ENCODE measurements around the gene MAPK13. TPM values are rescaled to one million over a fixed set of nuclear protein-coding genes. Genes with fewer than 3 reads are reported as not detected.

The MAPK13 gene
- total RNA-seq, 1 experiment from 2014 or later = 146 TPM

DNA sequence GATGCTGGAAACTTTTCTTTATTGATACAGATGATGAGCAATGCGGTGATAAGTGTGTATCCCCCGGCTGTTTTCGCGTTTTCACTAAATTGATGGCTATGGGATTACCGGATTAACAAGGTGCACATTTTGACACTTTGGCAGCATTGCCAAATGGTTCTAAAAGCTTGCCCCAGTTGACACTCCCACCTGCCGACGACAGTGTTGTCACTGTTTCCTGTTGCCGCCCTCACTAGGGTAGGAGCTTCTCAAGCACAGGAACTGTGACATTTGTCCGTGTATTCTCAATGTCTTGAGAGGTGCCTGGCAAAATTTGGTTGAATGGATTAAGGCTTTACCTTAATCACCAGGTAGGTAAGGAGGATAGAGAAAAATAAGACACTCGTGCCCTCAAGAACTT lies 9.8 kb upstream of the MAPK13 start:
- Histone ChIP-seq H3K79me2 (ENCODE audit: low read depth) (no peaks in the 10 kb centered on the region), H3K4me1 (replicated peaks; ENCODE audit: insufficient read depth) (peaks cover 66% of the 10 kb centered on the region), H2AFZ (no peak overlapping the region), H4K20me1 (ENCODE audit: insufficient read depth) (no peaks in the 10 kb centered on the region), H3K9me3 (ENCODE audit: insufficient read depth, low read depth) (no peaks in the 10 kb centered on the region), H3K36me3 (ENCODE audit: low read depth) (no peaks in the 10 kb centered on the region), H3K9me2 (ENCODE audit: insufficient read depth) (no peaks in the 10 kb centered on the region; the same call in 1 of the 2 replicates), H3K4me3 (0 out of 2 replicates have a peak overlapping the region, but pooled peaks have one; percentile 14), H3K27me3 (ENCODE audit: insufficient read depth, low read depth) (no peaks in the 10 kb centered on the region), H3F3A (ENCODE audit: insufficient read depth, low read depth) (peaks cover 56% of the 10 kb centered on the region), H3K4me2 (peak overlapping the region; percentile 66), H3K27ac (peak overlapping the region; percentile 55)
- POLR2A ChIA-PET (ENCODE audit: unreplicated experiment) = interaction anchor here (0.5 kb wide), 1 partner anchor 75 kb away, joined by 3 read pairs; no protein-coding TSS in a partner anchor
- intact Hi-C loops (cut with micrococcal nuclease; ENCODE audit: unreplicated experiment) = loop anchor here (2.0 to 5.0 kb wide), 2 partner anchors 182 to 240 kb away; no protein-coding TSS in a partner anchor
- DNase-seq = peak in 1 of 2 experiments; percentile 31
- BruUV-seq (replicated peaks) = no TSS peak
- no peak for TF ChIP-seq EZH2 (IDR thresholded peaks at IDR 0.05; ENCODE audit: low read depth)
- TF ChIP-seq, protein P1, sequence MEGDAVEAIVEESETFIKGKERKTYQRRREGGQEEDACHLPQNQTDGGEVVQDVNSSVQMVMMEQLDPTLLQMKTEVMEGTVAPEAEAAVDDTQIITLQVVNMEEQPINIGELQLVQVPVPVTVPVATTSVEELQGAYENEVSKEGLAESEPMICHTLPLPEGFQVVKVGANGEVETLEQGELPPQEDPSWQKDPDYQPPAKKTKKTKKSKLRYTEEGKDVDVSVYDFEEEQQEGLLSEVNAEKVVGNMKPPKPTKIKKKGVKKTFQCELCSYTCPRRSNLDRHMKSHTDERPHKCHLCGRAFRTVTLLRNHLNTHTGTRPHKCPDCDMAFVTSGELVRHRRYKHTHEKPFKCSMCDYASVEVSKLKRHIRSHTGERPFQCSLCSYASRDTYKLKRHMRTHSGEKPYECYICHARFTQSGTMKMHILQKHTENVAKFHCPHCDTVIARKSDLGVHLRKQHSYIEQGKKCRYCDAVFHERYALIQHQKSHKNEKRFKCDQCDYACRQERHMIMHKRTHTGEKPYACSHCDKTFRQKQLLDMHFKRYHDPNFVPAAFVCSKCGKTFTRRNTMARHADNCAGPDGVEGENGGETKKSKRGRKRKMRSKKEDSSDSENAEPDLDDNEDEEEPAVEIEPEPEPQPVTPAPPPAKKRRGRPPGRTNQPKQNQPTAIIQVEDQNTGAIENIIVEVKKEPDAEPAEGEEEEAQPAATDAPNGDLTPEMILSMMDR (conservative IDR thresholded peaks at IDR 0.05) = no peak
- CTCF ChIA-PET = interaction anchor here (0.6 to 1.0 kb wide), 2 partner anchors 50 to 75 kb away, joined by 4 read pairs; no protein-coding TSS in a partner anchor

- Histone ChIP-seq H2AFZ (no peak overlapping the region), H3K79me2 (ENCODE audit: low read depth) (no peaks in the 10 kb centered on the region), H3K4me2 (peak overlapping the region; percentile 66), H4K20me1 (ENCODE audit: insufficient read depth) (no peaks in the 10 kb centered on the region), H3K9me3 (ENCODE audit: insufficient read depth, low read depth) (no peaks in the 10 kb centered on the region), H3K27ac (peak overlapping the region; percentile 55), H3F3A (ENCODE audit: insufficient read depth, low read depth) (peaks cover 62% of the 10 kb centered on the region), H3K4me1 (replicated peaks; ENCODE audit: insufficient read depth) (peaks cover 73% of the 10 kb centered on the region), H3K27me3 (ENCODE audit: insufficient read depth, low read depth) (no peaks in the 10 kb centered on the region), H3K9me2 (ENCODE audit: insufficient read depth) (no peaks in the 10 kb centered on the region; the same call in 1 of the 2 replicates), H3K4me3 (0 out of 2 replicates have a peak overlapping the region, but pooled peaks have one; percentile 14), H3K36me3 (ENCODE audit: low read depth) (no peaks in the 10 kb centered on the region)
- peak; percentile 70 to 72 for DNase-seq
- BruUV-seq (replicated peaks) = no TSS peak
- intact Hi-C loops (cut with micrococcal nuclease; ENCODE audit: unreplicated experiment) = loop anchor here (2.0 to 5.0 kb wide), 2 partner anchors 181 to 240 kb away; no protein-coding TSS in a partner anchor
- ChIA-PET CTCF (interaction anchor here (0.6 to 1.0 kb wide), 6 partner anchors 9 to 76 kb away, joined by 4 to 7 read pairs (median 4); partner anchors contain the start of gene BRPF3), POLR2A (ENCODE audit: unreplicated experiment) (interaction anchor here (0.5 to 0.6 kb wide), 3 partner anchors 74 to 348 kb away, joined by 3 to 4 read pairs (median 3); no protein-coding TSS in a partner anchor)
- no peak for TF ChIP-seq EZH2 (IDR thresholded peaks at IDR 0.05; ENCODE audit: low read depth)
- TF ChIP-seq, protein P1 (conservative IDR thresholded peaks at IDR 0.05) = no peak
These were observed 9.1 kb upstream of the MAPK13 start for GRCh38 chr6:36120979-36121786.

DNA sequence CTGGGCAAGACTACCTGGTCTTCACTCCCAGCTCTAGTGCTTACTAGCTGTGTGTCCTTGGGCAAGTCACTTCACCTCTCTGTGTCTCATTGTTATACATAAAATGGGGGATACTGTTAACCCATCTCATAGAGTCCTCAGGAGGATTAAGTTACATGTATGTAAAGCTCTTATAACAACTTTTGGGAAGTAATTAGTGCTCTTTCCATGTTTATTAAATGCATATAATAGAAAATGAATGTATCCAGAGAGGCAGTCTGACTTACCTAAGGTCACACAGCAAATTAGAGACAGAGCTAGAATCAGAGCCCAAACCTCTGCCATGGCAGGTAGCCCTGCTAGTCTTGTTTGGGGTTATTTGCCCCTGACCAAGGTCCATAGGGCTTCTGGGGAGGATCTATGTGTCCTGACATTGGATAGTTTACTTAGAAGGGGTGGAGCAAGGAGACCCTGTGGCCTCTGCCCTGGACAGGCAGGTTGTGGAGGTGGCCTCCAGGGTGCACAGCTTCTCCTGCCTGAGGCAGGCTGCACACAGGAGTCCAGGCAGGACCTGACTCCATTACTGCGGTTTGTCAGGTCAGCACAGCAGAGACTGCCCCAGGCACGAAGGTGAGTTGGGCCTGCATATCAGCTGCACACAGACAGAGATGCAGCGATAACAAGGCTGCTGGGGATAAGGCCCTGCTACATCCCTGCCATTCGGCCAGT lies 8.4 kb upstream of the MAPK13 start:
- H3K4me1 ChIP-seq (replicated peaks; ENCODE audit: insufficient read depth) = peaks cover 80% of the 10 kb centered on the region
- H3K27me3 ChIP-seq (ENCODE audit: insufficient read depth, low read depth) = no peaks in the 10 kb centered on the region
- peaks cover 69% of the 10 kb centered on the region for H3F3A ChIP-seq (ENCODE audit: insufficient read depth, low read depth)
- H3K9me2 ChIP-seq (ENCODE audit: insufficient read depth) = no peaks in the 10 kb centered on the region; the same call in 1 of the 2 replicates
- H3K36me3 ChIP-seq (ENCODE audit: low read depth) = no peaks in the 10 kb centered on the region
- POLR2A ChIA-PET (ENCODE audit: unreplicated experiment) = interaction anchor here (0.6 kb wide), 1 partner anchor 348 kb away, joined by 4 read pairs; no protein-coding TSS in a partner anchor
- H3K79me2 ChIP-seq (ENCODE audit: low read depth) = no peaks in the 10 kb centered on the region
- no peaks in the 10 kb centered on the region for H3K9me3 ChIP-seq (ENCODE audit: insufficient read depth, low read depth)
- peak overlapping the region; percentile 55; the same call in 1 of the 2 replicates for H3K27ac ChIP-seq
- peak overlapping the region; percentile 66 for H3K4me2 ChIP-seq
- TF ChIP-seq, protein P1 (conservative IDR thresholded peaks at IDR 0.05) = no peak
- no peak for TF ChIP-seq EZH2 (IDR thresholded peaks at IDR 0.05; ENCODE audit: low read depth)
- no peak overlapping the region for H2AFZ ChIP-seq
- intact Hi-C loops (cut with micrococcal nuclease; ENCODE audit: unreplicated experiment) = loop anchor here (2.0 to 5.0 kb wide), 2 partner anchors 180 to 239 kb away; no protein-coding TSS in a partner anchor
- CTCF ChIA-PET = interaction anchor here (0.6 to 0.9 kb wide), 5 partner anchors 9 to 892 kb away, joined by 3 to 7 read pairs (median 5); partner anchors contain the start of gene BRPF3
- BruUV-seq (replicated peaks) = no TSS peak
- no peaks in the 10 kb centered on the region for H4K20me1 ChIP-seq (ENCODE audit: insufficient read depth)
- DNase-seq = no peak
- H3K4me3 ChIP-seq = no peak overlapping the region

Measured in PC-9 (cell line).